Measurements from ENCODE around the gene ACTL10.

DNA sequence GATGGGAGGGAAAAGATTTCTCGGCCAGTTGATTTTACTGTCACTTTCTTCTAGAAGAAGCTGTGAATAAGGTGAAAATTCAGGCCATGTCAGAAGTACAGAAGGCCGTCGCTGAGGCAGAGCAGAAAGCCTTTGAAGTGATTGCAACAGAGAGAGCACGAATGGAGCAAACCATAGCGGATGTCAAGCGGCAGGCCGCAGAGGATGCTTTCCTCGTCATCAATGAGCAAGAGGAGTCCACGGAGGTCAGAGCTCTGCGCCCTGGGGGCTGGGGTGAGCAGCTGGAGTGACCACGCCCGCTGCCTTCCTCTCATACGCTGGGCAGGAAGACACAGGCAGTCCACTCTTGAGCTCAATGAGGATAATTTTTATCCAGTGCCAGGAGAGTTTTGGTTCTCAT lies 26.5 kb upstream of the ACTL10 start:
- TF ChIP-seq, protein P1, sequence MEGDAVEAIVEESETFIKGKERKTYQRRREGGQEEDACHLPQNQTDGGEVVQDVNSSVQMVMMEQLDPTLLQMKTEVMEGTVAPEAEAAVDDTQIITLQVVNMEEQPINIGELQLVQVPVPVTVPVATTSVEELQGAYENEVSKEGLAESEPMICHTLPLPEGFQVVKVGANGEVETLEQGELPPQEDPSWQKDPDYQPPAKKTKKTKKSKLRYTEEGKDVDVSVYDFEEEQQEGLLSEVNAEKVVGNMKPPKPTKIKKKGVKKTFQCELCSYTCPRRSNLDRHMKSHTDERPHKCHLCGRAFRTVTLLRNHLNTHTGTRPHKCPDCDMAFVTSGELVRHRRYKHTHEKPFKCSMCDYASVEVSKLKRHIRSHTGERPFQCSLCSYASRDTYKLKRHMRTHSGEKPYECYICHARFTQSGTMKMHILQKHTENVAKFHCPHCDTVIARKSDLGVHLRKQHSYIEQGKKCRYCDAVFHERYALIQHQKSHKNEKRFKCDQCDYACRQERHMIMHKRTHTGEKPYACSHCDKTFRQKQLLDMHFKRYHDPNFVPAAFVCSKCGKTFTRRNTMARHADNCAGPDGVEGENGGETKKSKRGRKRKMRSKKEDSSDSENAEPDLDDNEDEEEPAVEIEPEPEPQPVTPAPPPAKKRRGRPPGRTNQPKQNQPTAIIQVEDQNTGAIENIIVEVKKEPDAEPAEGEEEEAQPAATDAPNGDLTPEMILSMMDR (conservative IDR thresholded peaks at IDR 0.05 in 1 of 2, IDR thresholded peaks at IDR 0.05 in 1 of 2; ENCODE audit: extremely low read depth in 1 of 2, insufficient read depth in 1 of 2, low read depth in 1 of 2, low read length in 2 of 2), result no peak
- TF ChIP-seq EZH2 (IDR thresholded peaks at IDR 0.05; ENCODE audit: borderline replicate concordance, low read length), result no peak

All from mammary epithelial cell (primary cell).